ENCODE measurements around the gene ZBTB11. TPM values are rescaled to one million over a fixed set of nuclear protein-coding genes. Genes with fewer than 3 reads are reported as not detected.

The ZBTB11 gene
- total RNA-seq, result 16.2 TPM

GRCh38 chr3:101676765-101677435 is at the start of gene ZBTB11:
Gene ZBTB11, minus strand, starts transcription at chr3:101677132. Its CDS starts 218 bp downstream, at chr3:101676914.
- H3K9me3 ChIP-seq (ENCODE audit: control insufficient read depth in 3 of 3, low read length in 3 of 3), result no peaks in the 10 kb centered on the region

GRCh38 chr3:101725890-101726275 is 49.0 kb upstream of the ZBTB11 start:
- H3K36me3 ChIP-seq (ENCODE audit: control insufficient read depth in 3 of 3, insufficient read depth in 3 of 3, low read length in 3 of 3), result peaks cover 0 to 12% (median 7%) of the 10 kb centered on the region in 3 donors
- peak overlapping the region; percentile 81 to 99 (median 93) for H3K4me3 ChIP-seq (ENCODE audit: low read length in 3 of 3)

More at GRCh38 chr3:101676765-101677435, at the start of gene ZBTB11:
- H3K9ac ChIP-seq (ENCODE audit: low read depth in 1 of 3, low read length in 3 of 3), result peak within 1 kb of the TSS; percentile 92 to 99 (median 96)
- H3K4me1 ChIP-seq (ENCODE audit: control insufficient read depth in 3 of 3, insufficient read depth in 3 of 3, low read length in 3 of 3), result peaks cover 9 to 18% (median 18%) of the 10 kb centered on the region in 3 donors
- H3K36me3 ChIP-seq (ENCODE audit: control insufficient read depth in 3 of 3, insufficient read depth in 3 of 3, low read length in 3 of 3), result peaks cover 13 to 21% (median 18%) of the 10 kb centered on the region in 3 donors
- peak within 1 kb of the TSS; percentile 90 to 98 (median 98) for H3K4me3 ChIP-seq (ENCODE audit: low read length in 3 of 3)
- H3K27me3 ChIP-seq (ENCODE audit: control insufficient read depth in 3 of 3, insufficient read depth in 3 of 3, low read length in 3 of 3), result no peaks in the 10 kb centered on the region
- peak within 1 kb of the TSS; percentile 93 for H3K27ac ChIP-seq (ENCODE audit: low read depth, low read length)

GRCh38 chr3:101725194-101725889 is 48.4 kb upstream of the ZBTB11 start:
- peak overlapping the region; percentile 79 to 95 (median 88) for H3K9ac ChIP-seq (ENCODE audit: low read depth in 1 of 3, low read length in 3 of 3)
- no peaks in the 10 kb centered on the region for H3K27me3 ChIP-seq (ENCODE audit: control insufficient read depth in 3 of 3, insufficient read depth in 3 of 3, low read length in 3 of 3)
- H3K9me3 ChIP-seq (ENCODE audit: control insufficient read depth in 3 of 3, low read length in 3 of 3), result no peaks in the 10 kb centered on the region
- peak overlapping the region; percentile 48 for H3K27ac ChIP-seq (ENCODE audit: low read depth, low read length)
- peaks cover 3 to 11% (median 10%) of the 10 kb centered on the region in 3 donors for H3K4me1 ChIP-seq (ENCODE audit: control insufficient read depth in 3 of 3, insufficient read depth in 3 of 3, low read length in 3 of 3)
- peaks cover 0 to 12% (median 3%) of the 10 kb centered on the region in 3 donors for H3K36me3 ChIP-seq (ENCODE audit: control insufficient read depth in 3 of 3, insufficient read depth in 3 of 3, low read length in 3 of 3)
- peak overlapping the region; percentile 81 to 99 (median 93) for H3K4me3 ChIP-seq (ENCODE audit: low read length in 3 of 3)

More at GRCh38 chr3:101725890-101726275, 49.0 kb upstream of the ZBTB11 start:
- no peaks in the 10 kb centered on the region for H3K27me3 ChIP-seq (ENCODE audit: control insufficient read depth in 3 of 3, insufficient read depth in 3 of 3, low read length in 3 of 3)
- no peaks in the 10 kb centered on the region for H3K9me3 ChIP-seq (ENCODE audit: control insufficient read depth in 3 of 3, low read length in 3 of 3)
- peak overlapping the region; percentile 79 to 95 (median 88) for H3K9ac ChIP-seq (ENCODE audit: low read depth in 1 of 3, low read length in 3 of 3)
- no peak overlapping the region for H3K27ac ChIP-seq (ENCODE audit: low read depth, low read length)
- peaks cover 3 to 11% (median 8%) of the 10 kb centered on the region in 3 donors for H3K4me1 ChIP-seq (ENCODE audit: control insufficient read depth in 3 of 3, insufficient read depth in 3 of 3, low read length in 3 of 3)

- peaks cover 0 to 10% (median 3%) of the 10 kb centered on the region in 3 donors for H3K36me3 ChIP-seq (ENCODE audit: control insufficient read depth in 3 of 3, insufficient read depth in 3 of 3, low read length in 3 of 3)
- peak within 1 kb of the TSS; percentile 48 for H3K27ac ChIP-seq (ENCODE audit: low read depth, low read length)
- no peaks in the 10 kb centered on the region for H3K9me3 ChIP-seq (ENCODE audit: control insufficient read depth in 3 of 3, low read length in 3 of 3)
- peaks cover 3 to 11% (median 10%) of the 10 kb centered on the region in 3 donors for H3K4me1 ChIP-seq (ENCODE audit: control insufficient read depth in 3 of 3, insufficient read depth in 3 of 3, low read length in 3 of 3)
- H3K9ac ChIP-seq (ENCODE audit: low read depth in 1 of 3, low read length in 3 of 3), result peak within 1 kb of the TSS; percentile 79 to 95 (median 88)
- H3K27me3 ChIP-seq (ENCODE audit: control insufficient read depth in 3 of 3, insufficient read depth in 3 of 3, low read length in 3 of 3), result no peaks in the 10 kb centered on the region
- H3K4me3 ChIP-seq (ENCODE audit: low read length in 3 of 3), result peak within 1 kb of the TSS; percentile 81 to 99 (median 93)
These were observed 47.6 kb upstream of the ZBTB11 start, which contains the start of gene CEP97 for GRCh38 chr3:101724329-101725193. Gene CEP97, plus strand, starts transcription at chr3:101724614. Its CDS starts 63 bp downstream, at chr3:101724677.

- peak overlapping the region; percentile 70 for H3K27ac ChIP-seq (ENCODE audit: low read depth, low read length)
- H3K27me3 ChIP-seq (ENCODE audit: control insufficient read depth in 3 of 3, insufficient read depth in 3 of 3, low read length in 3 of 3), result no peaks in the 10 kb centered on the region
- H3K9me3 ChIP-seq (ENCODE audit: control insufficient read depth in 3 of 3, low read length in 3 of 3), result no peaks in the 10 kb centered on the region
- no peaks in the 10 kb centered on the region for H3K36me3 ChIP-seq (ENCODE audit: control insufficient read depth in 3 of 3, insufficient read depth in 3 of 3, low read length in 3 of 3)
- no peak overlapping the region for H3K4me3 ChIP-seq (ENCODE audit: low read length in 3 of 3)
- H3K9ac ChIP-seq (ENCODE audit: low read depth in 1 of 3, low read length in 3 of 3), result no peak overlapping the region
- peaks cover 3 to 11% (median 10%) of the 10 kb centered on the region in 3 donors for H3K4me1 ChIP-seq (ENCODE audit: control insufficient read depth in 3 of 3, insufficient read depth in 3 of 3, low read length in 3 of 3)
These were observed 45.7 kb upstream of the ZBTB11 start for GRCh38 chr3:101722394-101723173.

GRCh38 chr3:101720851-101721840 is 44.2 kb upstream of the ZBTB11 start:
- Histone ChIP-seq H3K9ac (ENCODE audit: low read depth in 1 of 3, low read length in 3 of 3) (peak overlapping the region in 1 of 3 donors; percentile 10), H3K27ac (ENCODE audit: low read depth, low read length) (peak overlapping the region; percentile 70), H3K4me3 (ENCODE audit: low read length in 3 of 3) (no peak overlapping the region), H3K36me3 (ENCODE audit: control insufficient read depth in 3 of 3, insufficient read depth in 3 of 3, low read length in 3 of 3) (no peaks in the 10 kb centered on the region), H3K9me3 (ENCODE audit: control insufficient read depth in 3 of 3, low read length in 3 of 3) (no peaks in the 10 kb centered on the region), H3K27me3 (ENCODE audit: control insufficient read depth in 3 of 3, insufficient read depth in 3 of 3, low read length in 3 of 3) (no peaks in the 10 kb centered on the region), H3K4me1 (ENCODE audit: control insufficient read depth in 3 of 3, insufficient read depth in 3 of 3, low read length in 3 of 3) (peaks cover 3 to 11% (median 10%) of the 10 kb centered on the region in 3 donors)

- no peaks in the 10 kb centered on the region for H3K27me3 ChIP-seq (ENCODE audit: control insufficient read depth in 3 of 3, insufficient read depth in 3 of 3, low read length in 3 of 3)
- H3K4me3 ChIP-seq (ENCODE audit: low read length in 3 of 3), result no peak overlapping the region
These were observed 42.8 kb upstream of the ZBTB11 start for GRCh38 chr3:101719604-101720185.

GRCh38 chr3:101718455-101718854 is 41.5 kb upstream of the ZBTB11 start:
- Histone ChIP-seq H3K36me3 (ENCODE audit: control insufficient read depth in 3 of 3, insufficient read depth in 3 of 3, low read length in 3 of 3) (no peaks in the 10 kb centered on the region), H3K9me3 (ENCODE audit: control insufficient read depth in 3 of 3, low read length in 3 of 3) (no peaks in the 10 kb centered on the region), H3K4me3 (ENCODE audit: low read length in 3 of 3) (no peak overlapping the region), H3K4me1 (ENCODE audit: control insufficient read depth in 3 of 3, insufficient read depth in 3 of 3, low read length in 3 of 3) (peaks cover 3 to 10% (median 4%) of the 10 kb centered on the region in 3 donors), H3K9ac (ENCODE audit: low read depth in 1 of 3, low read length in 3 of 3) (no peak overlapping the region), H3K27me3 (ENCODE audit: control insufficient read depth in 3 of 3, insufficient read depth in 3 of 3, low read length in 3 of 3) (no peaks in the 10 kb centered on the region), H3K27ac (ENCODE audit: low read depth, low read length) (no peak overlapping the region)

More at GRCh38 chr3:101719604-101720185, 42.8 kb upstream of the ZBTB11 start:
- Histone ChIP-seq H3K27ac (ENCODE audit: low read depth, low read length) (no peak overlapping the region), H3K9me3 (ENCODE audit: control insufficient read depth in 3 of 3, low read length in 3 of 3) (no peaks in the 10 kb centered on the region), H3K9ac (ENCODE audit: low read depth in 1 of 3, low read length in 3 of 3) (no peak overlapping the region), H3K36me3 (ENCODE audit: control insufficient read depth in 3 of 3, insufficient read depth in 3 of 3, low read length in 3 of 3) (no peaks in the 10 kb centered on the region), H3K4me1 (ENCODE audit: control insufficient read depth in 3 of 3, insufficient read depth in 3 of 3, low read length in 3 of 3) (peaks cover 3 to 10% (median 4%) of the 10 kb centered on the region in 3 donors)
